Measurements from ENCODE around the gene TEX264. TPM values are rescaled to one million over a fixed set of nuclear protein-coding genes. Genes with fewer than 3 reads are reported as not detected.
A peak's percentile ranks its signal among the peaks of the same experiment; 100 is the strongest.

Gene TEX264
- total RNA-seq, 1 donor = 56.1 TPM

- Histone ChIP-seq H3K27me3 (ENCODE audit: insufficient read depth, low read length) (peaks cover 6% of the 10 kb centered on the region), H3K27ac (ENCODE audit: low read depth, low read length) (no peak overlapping the region), H3K9me3 (ENCODE audit: low read depth, low read length) (no peaks in the 10 kb centered on the region), H3K4me1 (ENCODE audit: insufficient read depth, low read length) (no peaks in the 10 kb centered on the region), H3K4me3 (ENCODE audit: insufficient read depth, low read length) (no peak overlapping the region), H4K20me1 (ENCODE audit: insufficient read depth, low read length) (no peaks in the 10 kb centered on the region), H3K4me2 (ENCODE audit: insufficient read depth, low read length) (no peak overlapping the region), H3K79me2 (ENCODE audit: insufficient read depth, low read length) (no peaks in the 10 kb centered on the region), H2AFZ (ENCODE audit: low read length) (no peak overlapping the region), H3K36me3 (ENCODE audit: insufficient read depth, low read length) (no peaks in the 10 kb centered on the region)
- no peak for TF ChIP-seq CTCF (IDR thresholded peaks at IDR 0.05; ENCODE audit: extremely low read depth, low read depth, low read length)
- DNase-seq (ENCODE audit: insufficient read length, low spot score, missing footprints) = no peak
Measured at GRCh38 chr3:51712963-51713362, 41.9 kb downstream of the TEX264 start.

- Histone ChIP-seq H3K27me3 (ENCODE audit: insufficient read depth, low read length) (no peaks in the 10 kb centered on the region), H3K4me3 (ENCODE audit: insufficient read depth, low read length) (no peak overlapping the region), H3K79me2 (ENCODE audit: insufficient read depth, low read length) (no peaks in the 10 kb centered on the region), H3K9me3 (ENCODE audit: low read depth, low read length) (no peaks in the 10 kb centered on the region), H3K27ac (ENCODE audit: low read depth, low read length) (no peak overlapping the region), H3K36me3 (ENCODE audit: insufficient read depth, low read length) (no peaks in the 10 kb centered on the region), H2AFZ (ENCODE audit: low read length) (no peak overlapping the region), H4K20me1 (ENCODE audit: insufficient read depth, low read length) (no peaks in the 10 kb centered on the region), H3K4me2 (ENCODE audit: insufficient read depth, low read length) (no peak overlapping the region), H3K4me1 (ENCODE audit: insufficient read depth, low read length) (no peaks in the 10 kb centered on the region)
- no peak for TF ChIP-seq CTCF (IDR thresholded peaks at IDR 0.05; ENCODE audit: extremely low read depth, low read depth, low read length)
- peak; percentile 75 for DNase-seq (ENCODE audit: insufficient read length, low spot score, missing footprints)
Measured at GRCh38 chr3:51715231-51715976, 44.4 kb downstream of the TEX264 start.

- no peak for DNase-seq (ENCODE audit: insufficient read length, low spot score, missing footprints)
- no peaks in the 10 kb centered on the region for H3K9me3 ChIP-seq (ENCODE audit: low read depth, low read length)
- H2AFZ ChIP-seq (ENCODE audit: low read length) = no peak overlapping the region
- no peaks in the 10 kb centered on the region for H3K4me1 ChIP-seq (ENCODE audit: insufficient read depth, low read length)
- H3K4me2 ChIP-seq (ENCODE audit: insufficient read depth, low read length) = no peak overlapping the region
- no peaks in the 10 kb centered on the region for H4K20me1 ChIP-seq (ENCODE audit: insufficient read depth, low read length)
- no peaks in the 10 kb centered on the region for H3K27me3 ChIP-seq (ENCODE audit: insufficient read depth, low read length)
- H3K4me3 ChIP-seq (ENCODE audit: insufficient read depth, low read length) = no peak overlapping the region
- no peak overlapping the region for H3K27ac ChIP-seq (ENCODE audit: low read depth, low read length)
- H3K79me2 ChIP-seq (ENCODE audit: insufficient read depth, low read length) = no peaks in the 10 kb centered on the region
- no peaks in the 10 kb centered on the region for H3K36me3 ChIP-seq (ENCODE audit: insufficient read depth, low read length)
- TF ChIP-seq CTCF (IDR thresholded peaks at IDR 0.05; ENCODE audit: extremely low read depth, low read depth, low read length) = no peak
Measured at GRCh38 chr3:51715977-51716294, 44.9 kb downstream of the TEX264 start.

- H2AFZ ChIP-seq (ENCODE audit: low read length) = no peak overlapping the region
- no peak overlapping the region for H3K4me3 ChIP-seq (ENCODE audit: insufficient read depth, low read length)
- no peaks in the 10 kb centered on the region for H3K27me3 ChIP-seq (ENCODE audit: insufficient read depth, low read length)
- H3K9me3 ChIP-seq (ENCODE audit: low read depth, low read length) = no peaks in the 10 kb centered on the region
- TF ChIP-seq CTCF (IDR thresholded peaks at IDR 0.05; ENCODE audit: extremely low read depth, low read depth, low read length) = no peak
- H3K4me2 ChIP-seq (ENCODE audit: insufficient read depth, low read length) = no peak overlapping the region
- no peak overlapping the region for H3K27ac ChIP-seq (ENCODE audit: low read depth, low read length)
- no peaks in the 10 kb centered on the region for H3K4me1 ChIP-seq (ENCODE audit: insufficient read depth, low read length)
- no peaks in the 10 kb centered on the region for H3K79me2 ChIP-seq (ENCODE audit: insufficient read depth, low read length)
- no peaks in the 10 kb centered on the region for H3K36me3 ChIP-seq (ENCODE audit: insufficient read depth, low read length)
- DNase-seq (ENCODE audit: insufficient read length, low spot score, missing footprints) = no peak
- H4K20me1 ChIP-seq (ENCODE audit: insufficient read depth, low read length) = no peaks in the 10 kb centered on the region
Measured at GRCh38 chr3:51716805-51717204, 45.8 kb downstream of the TEX264 start.

Data from osteoblast (primary cell).